K562 treated with DMSO at 1 percent for 4 hours (cell line): Measurements from ENCODE around the gene UBIAD1. TPM values are rescaled to one million over a fixed set of nuclear protein-coding genes. Genes with fewer than 3 reads are reported as not detected.

ENCODE experiments used
- total RNA-seq: library from RNA; unstranded; fragments of 300-600 nt; gene quantifications from 2 replicates; pipeline ENCODE4 v1.2.3, GENCODE V29; 2022; ENCODE audit not compliant: insufficient read depth

Gene UBIAD1
- total RNA-seq: 15.2 and 16.2 TPM in 2 replicates

GRCh38 chr1:11272832-11273594, at the start of gene UBIAD1:
UBIAD1 (plus strand) TSS chr1:11273198; CDS start chr1:11273532, 334 bp downstream.

GRCh38 chr1:11262171-11263049, 10.6 kb upstream of the UBIAD1 start, which contains the start of gene MTOR:
MTOR (minus strand) TSS chr1:11262551; CDS start chr1:11259409, 3,142 bp downstream.

Other genes starting within 250 kb of the UBIAD1 start
- 2.7 and 3.4 TPM in 2 replicates for gene MASP2, start 226.0 kb upstream of the UBIAD1 start, total RNA-seq
- gene SRM, start 213.2 kb upstream of the UBIAD1 start, total RNA-seq: 123 and 129 TPM in 2 replicates
- 78.4 and 86.2 TPM in 2 replicates for gene EXOSC10, start 173.3 kb upstream of the UBIAD1 start, total RNA-seq
- not detected in 2 replicates for gene ANGPTL7, start 83.8 kb upstream of the UBIAD1 start, total RNA-seq
- gene MTOR, start 10.6 kb upstream of the UBIAD1 start, total RNA-seq: 42.9 and 57.7 TPM in 2 replicates
- gene DISP3, start 206.0 kb downstream of the UBIAD1 start, total RNA-seq: not detected in 2 replicates